K562 (cell line): ENCODE data around the gene OPA3. TPM values are rescaled to one million over a fixed set of nuclear protein-coding genes. Genes with fewer than 3 reads are reported as not detected.

Experiments used
- ASH1L ChIP-seq: fragments of 450-650 bp; IDR thresholded peaks from 2 replicates; pipeline ENCODE4 v1.6.1; 2018; ENCODE audit warnings: borderline replicate concordance, mild to moderate bottlenecking, low read depth; ENCODE audit not compliant: partially characterized antibody
- CCAR2 ChIP-seq: fragments of 200-400 bp; formaldehyde crosslinking; IDR thresholded peaks from 2 replicates; pipeline ENCODE4 v1.6.1; 2017; ENCODE audit warnings: mild to moderate bottlenecking, low read depth, low read length
- FIP1L1 ChIP-seq: fragments of 200-400 bp; formaldehyde crosslinking; IDR thresholded peaks from 2 replicates; pipeline ENCODE4 v1.6.1; 2018; ENCODE audit warnings: mild to moderate bottlenecking, low read depth, low read length; ENCODE audit not compliant: poor library complexity, severe bottlenecking
- FOXA3 ChIP-seq, 2 experiments: fragments of 450-650 bp in 1 of 2; sonication (generic) in 1 of 2; formaldehyde crosslinking; IDR thresholded peaks in 1 of 2; conservative IDR thresholded peaks in 1 of 2; 2 replicates each; pipeline versions ENCODE4 v1.4.0 to v1.8.0; 2020 to 2022; ENCODE audit warnings: mild to moderate bottlenecking in 2 of 2, missing genetic modification reagents in 1 of 2
- KLF16 ChIP-seq: IDR thresholded peaks from 2 replicates; pipeline ENCODE4 v1.6.1; 2016; ENCODE audit warnings: antibody characterized with exemption
- LARP7 ChIP-seq: fragments of 450-650 bp; IDR thresholded peaks from 2 replicates; pipeline ENCODE4 v1.6.1; 2016
- MTA2 ChIP-seq: fragments of 450-650 bp; IDR thresholded peaks from 2 replicates; pipeline ENCODE4 v1.6.1; 2016; ENCODE audit warnings: low read depth
- NR2C2 ChIP-seq, 2 experiments: fragments of 200-800 bp in 1 of 2; sonication (Bioruptor generic) in 1 of 2; sonication (generic) in 1 of 2; formaldehyde crosslinking in 1 of 2; IDR thresholded peaks; 2 replicates each; pipeline versions ENCODE4 v1.6.1 to v1.8.0; 2016 to 2022; ENCODE audit warnings: mild to moderate bottlenecking in 1 of 2, missing compliant biosample characterization in 1 of 2, missing genetic modification characterization in 1 of 2, missing genetic modification reagents in 1 of 2
- PHTF2 ChIP-seq: fragments of 250-450 bp; sonication (Bioruptor Pico); IDR thresholded peaks from 2 replicates; pipeline ENCODE4 v1.5.0; 2021; ENCODE audit warnings: mild to moderate bottlenecking
- POLR2AphosphoS2 ChIP-seq: IDR thresholded peaks from 2 replicates; pipeline ENCODE4 v1.6.1; 2012; ENCODE audit warnings: low read length, improper control_type of control experiment
- PRMT5 ChIP-seq: sonication (generic); formaldehyde crosslinking; IDR thresholded peaks from 2 replicates; pipeline ENCODE4 v1.5.0; 2020; ENCODE audit warnings: missing genetic modification reagents
- SRF ChIP-seq, 2 experiments: fragments of 250-450, 450-650 bp in 1 of 2; sonication (Bioruptor Pico) in 1 of 2; sonication (generic) in 1 of 2; formaldehyde crosslinking; IDR thresholded peaks; 2 replicates each; pipeline versions ENCODE4 v1.5.0 to v1.5.1; 2020 to 2022; ENCODE audit warnings: mild to moderate bottlenecking in 1 of 2, missing genetic modification reagents in 1 of 2
- ZFP36 ChIP-seq: fragments of 150-350 bp; IDR thresholded peaks from 2 replicates; pipeline ENCODE4 v1.6.1; 2018; ENCODE audit warnings: low read length, low read depth; ENCODE audit not compliant: partially characterized antibody
- ZNF384 ChIP-seq: IDR thresholded peaks from 2 replicates; pipeline ENCODE4 v1.6.1; 2012; ENCODE audit warnings: low read depth, low read length, improper control_type of control experiment
- ZNF551 ChIP-seq: fragments of 250-450 bp; sonication (Bioruptor Pico); IDR thresholded peaks from 2 replicates; pipeline ENCODE4 v1.5.0; 2021; ENCODE audit warnings: mild to moderate bottlenecking, moderate library complexity
- ZNF76 ChIP-seq: fragments of 250-450 bp; sonication (Bioruptor Pico); IDR thresholded peaks from 2 replicates; pipeline ENCODE4 v1.4.0; 2020; ENCODE audit warnings: mild to moderate bottlenecking, moderate library complexity, borderline replicate concordance
- polyA plus RNA-seq, 8 experiments: library from polyadenylated mRNA; depleted of rRNA in 4 of 8; stranded (reverse) in 5 of 8; unstranded in 3 of 8; fragments of >200 nt; fragmentation: Nextera tagmentation in 2 of 8; fragmentation: Illumina TruSeq in 1 of 8; extraction: Ambion mirVana in 2 of 8; extraction: Trizol in 1 of 8; gene quantifications; 2 replicates each; pipeline versions ENCODE4 v1.2.1 to v1.2.3, GENCODE V29; 2011 to 2014; ENCODE audit warnings: inconsistent platforms in 1 of 8, missing spikeins in 1 of 8
- total RNA-seq, 7 experiments: library from RNA; depleted of rRNA in 6 of 7; stranded (reverse); fragments of >200 nt in 6 of 7; fragmentation: Illumina TruSeq in 2 of 7; extraction: Trizol in 2 of 7; gene quantifications; 2 replicates each; pipeline versions ENCODE4 v1.2.1 to v1.2.3, GENCODE V29; 2011 to 2021; ENCODE audit warnings: low replicate concordance in 1 of 7
- TF ChIP-seq, protein P1 (sequence below): IDR thresholded peaks from 3 replicates; pipeline ENCODE4 v1.6.1; 2011; ENCODE audit warnings: borderline replicate concordance, mild to moderate bottlenecking; ENCODE audit not compliant: insufficient read length, insufficient read depth
- TF ChIP-seq, protein P2 (sequence below): fragments of 450-650 bp; formaldehyde crosslinking; IDR thresholded peaks from 2 replicates; pipeline ENCODE4 v1.4.0; 2022; ENCODE audit warnings: missing genetic modification characterization
- TF ChIP-seq, protein P3 (sequence below): fragments of 450-650 bp; IDR thresholded peaks from 2 replicates; pipeline ENCODE4 v1.6.1; 2016; ENCODE audit warnings: missing biosample characterization, missing genetic modification characterization
- TF ChIP-seq, protein P4 (sequence below): IDR thresholded peaks from 2 replicates; pipeline ENCODE4 v1.6.1; 2016; ENCODE audit warnings: missing genetic modification characterization, missing compliant biosample characterization
- TF ChIP-seq, protein P5 (sequence below): sonication (generic); formaldehyde crosslinking; IDR thresholded peaks from 2 replicates; pipeline ENCODE4 v1.4.0; 2020; ENCODE audit warnings: mild to moderate bottlenecking, missing genetic modification reagents

OPA3 gene
- total and polyA plus RNA-seq, 9 of the 15 experiments (the other 6 are each of a cell fraction or from before 2014, with no cell fraction given), result 1.4 to 18.8 (median 9.0) TPM

DNA sequence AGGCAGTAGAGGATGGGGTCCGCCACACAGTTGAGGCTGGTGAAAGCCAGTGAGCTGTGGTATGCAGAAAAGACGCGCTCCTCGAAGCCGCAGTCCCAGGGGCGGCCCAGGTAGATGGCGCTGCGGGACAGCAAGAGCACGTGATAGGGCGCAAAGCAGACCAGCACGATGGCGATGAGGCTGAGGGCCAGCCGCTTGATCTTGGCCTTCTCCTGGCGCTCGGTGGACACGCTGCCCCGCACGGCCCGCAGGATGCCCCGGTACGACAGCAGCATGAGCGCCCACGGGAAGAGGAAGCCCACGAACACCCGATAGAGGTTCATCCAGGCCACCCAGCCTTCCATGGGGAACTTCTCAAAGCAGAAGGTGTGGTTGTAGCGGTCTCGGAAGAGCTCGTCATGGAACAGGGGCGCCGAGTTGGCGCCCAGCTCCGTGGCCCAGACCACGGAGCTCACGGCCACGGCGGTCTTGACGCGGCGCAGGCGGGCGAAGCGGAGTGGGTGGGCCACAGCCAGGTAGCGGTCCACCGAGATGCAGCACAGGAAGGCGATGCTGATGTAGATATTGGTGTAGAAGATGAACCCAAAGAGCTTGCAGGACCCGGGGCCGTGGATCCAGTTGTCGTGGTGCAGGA, 6.5 kb upstream of the OPA3 start (continued):
- TF ChIP-seq, protein P1, sequence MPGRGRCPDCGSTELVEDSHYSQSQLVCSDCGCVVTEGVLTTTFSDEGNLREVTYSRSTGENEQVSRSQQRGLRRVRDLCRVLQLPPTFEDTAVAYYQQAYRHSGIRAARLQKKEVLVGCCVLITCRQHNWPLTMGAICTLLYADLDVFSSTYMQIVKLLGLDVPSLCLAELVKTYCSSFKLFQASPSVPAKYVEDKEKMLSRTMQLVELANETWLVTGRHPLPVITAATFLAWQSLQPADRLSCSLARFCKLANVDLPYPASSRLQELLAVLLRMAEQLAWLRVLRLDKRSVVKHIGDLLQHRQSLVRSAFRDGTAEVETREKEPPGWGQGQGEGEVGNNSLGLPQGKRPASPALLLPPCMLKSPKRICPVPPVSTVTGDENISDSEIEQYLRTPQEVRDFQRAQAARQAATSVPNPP, result no peak
- TF ChIP-seq PRMT5 (CRISPR knock-in tag), result no peak
- no peak for TF ChIP-seq PHTF2 (CRISPR knock-in tag)
- 0 out of 2 replicates have a peak, but pooled peaks have one; percentile 23 for TF ChIP-seq ZNF76 (CRISPR knock-in tag)
- TF ChIP-seq, protein P2, sequence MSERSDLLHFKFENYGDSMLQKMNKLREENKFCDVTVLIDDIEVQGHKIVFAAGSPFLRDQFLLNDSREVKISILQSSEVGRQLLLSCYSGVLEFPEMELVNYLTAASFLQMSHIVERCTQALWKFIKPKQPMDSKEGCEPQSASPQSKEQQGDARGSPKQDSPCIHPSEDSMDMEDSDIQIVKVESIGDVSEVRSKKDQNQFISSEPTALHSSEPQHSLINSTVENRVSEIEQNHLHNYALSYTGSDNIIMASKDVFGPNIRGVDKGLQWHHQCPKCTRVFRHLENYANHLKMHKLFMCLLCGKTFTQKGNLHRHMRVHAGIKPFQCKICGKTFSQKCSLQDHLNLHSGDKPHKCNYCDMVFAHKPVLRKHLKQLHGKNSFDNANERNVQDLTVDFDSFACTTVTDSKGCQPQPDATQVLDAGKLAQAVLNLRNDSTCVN (CRISPR knock-in tag), result no peak
- no peak for TF ChIP-seq ZNF551 (CRISPR knock-in tag)
- TF ChIP-seq ZFP36, result no peak
- TF ChIP-seq ZNF384, result no peak
- TF ChIP-seq, protein P3, sequence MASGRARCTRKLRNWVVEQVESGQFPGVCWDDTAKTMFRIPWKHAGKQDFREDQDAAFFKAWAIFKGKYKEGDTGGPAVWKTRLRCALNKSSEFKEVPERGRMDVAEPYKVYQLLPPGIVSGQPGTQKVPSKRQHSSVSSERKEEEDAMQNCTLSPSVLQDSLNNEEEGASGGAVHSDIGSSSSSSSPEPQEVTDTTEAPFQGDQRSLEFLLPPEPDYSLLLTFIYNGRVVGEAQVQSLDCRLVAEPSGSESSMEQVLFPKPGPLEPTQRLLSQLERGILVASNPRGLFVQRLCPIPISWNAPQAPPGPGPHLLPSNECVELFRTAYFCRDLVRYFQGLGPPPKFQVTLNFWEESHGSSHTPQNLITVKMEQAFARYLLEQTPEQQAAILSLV (tag), result no peak
- no peak for TF ChIP-seq KLF16
- TF ChIP-seq, protein P4, sequence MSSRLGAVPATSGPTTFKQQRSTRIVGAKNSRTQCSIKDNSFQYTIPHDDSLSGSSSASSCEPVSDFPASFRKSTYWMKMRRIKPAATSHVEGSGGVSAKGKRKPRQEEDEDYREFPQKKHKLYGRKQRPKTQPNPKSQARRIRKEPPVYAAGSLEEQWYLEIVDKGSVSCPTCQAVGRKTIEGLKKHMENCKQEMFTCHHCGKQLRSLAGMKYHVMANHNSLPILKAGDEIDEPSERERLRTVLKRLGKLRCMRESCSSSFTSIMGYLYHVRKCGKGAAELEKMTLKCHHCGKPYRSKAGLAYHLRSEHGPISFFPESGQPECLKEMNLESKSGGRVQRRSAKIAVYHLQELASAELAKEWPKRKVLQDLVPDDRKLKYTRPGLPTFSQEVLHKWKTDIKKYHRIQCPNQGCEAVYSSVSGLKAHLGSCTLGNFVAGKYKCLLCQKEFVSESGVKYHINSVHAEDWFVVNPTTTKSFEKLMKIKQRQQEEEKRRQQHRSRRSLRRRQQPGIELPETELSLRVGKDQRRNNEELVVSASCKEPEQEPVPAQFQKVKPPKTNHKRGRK (tag), result no peak
- no peak for TF ChIP-seq NR2C2 (CRISPR knock-in tag; IDR thresholded peaks at IDR 0.05)
- no peak for TF ChIP-seq NR2C2 (tag; IDR thresholded peaks at IDR 0.05)
- TF ChIP-seq POLR2AphosphoS2, result no peak
- TF ChIP-seq FOXA3 (CRISPR knock-in tag; conservative IDR thresholded peaks at IDR 0.05 in 1 of 2, IDR thresholded peaks at IDR 0.05 in 1 of 2), result no peak
- no peak for TF ChIP-seq CCAR2
- TF ChIP-seq FIP1L1, result peak; percentile 12
- no peak for TF ChIP-seq ASH1L
- TF ChIP-seq, protein P5, sequence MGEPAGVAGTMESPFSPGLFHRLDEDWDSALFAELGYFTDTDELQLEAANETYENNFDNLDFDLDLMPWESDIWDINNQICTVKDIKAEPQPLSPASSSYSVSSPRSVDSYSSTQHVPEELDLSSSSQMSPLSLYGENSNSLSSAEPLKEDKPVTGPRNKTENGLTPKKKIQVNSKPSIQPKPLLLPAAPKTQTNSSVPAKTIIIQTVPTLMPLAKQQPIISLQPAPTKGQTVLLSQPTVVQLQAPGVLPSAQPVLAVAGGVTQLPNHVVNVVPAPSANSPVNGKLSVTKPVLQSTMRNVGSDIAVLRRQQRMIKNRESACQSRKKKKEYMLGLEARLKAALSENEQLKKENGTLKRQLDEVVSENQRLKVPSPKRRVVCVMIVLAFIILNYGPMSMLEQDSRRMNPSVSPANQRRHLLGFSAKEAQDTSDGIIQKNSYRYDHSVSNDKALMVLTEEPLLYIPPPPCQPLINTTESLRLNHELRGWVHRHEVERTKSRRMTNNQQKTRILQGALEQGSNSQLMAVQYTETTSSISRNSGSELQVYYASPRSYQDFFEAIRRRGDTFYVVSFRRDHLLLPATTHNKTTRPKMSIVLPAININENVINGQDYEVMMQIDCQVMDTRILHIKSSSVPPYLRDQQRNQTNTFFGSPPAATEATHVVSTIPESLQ, result peak; percentile 85; the same call in 1 of the 2 replicates
- TF ChIP-seq SRF (CRISPR knock-in tag; IDR thresholded peaks at IDR 0.05), result no peak
- no peak for TF ChIP-seq MTA2
- no peak for TF ChIP-seq LARP7
